Activated B cell treated with CpG ODN at 0.5 μM for 24 hours (primary cell): ENCODE measurements around the gene ARID4B. TPM values are rescaled to one million over a fixed set of nuclear protein-coding genes. Genes with fewer than 3 reads are reported as not detected.
"Not testable (repeated sequence)": the region's sequence is repeated elsewhere in the genome, so short reads cannot be mapped to it uniquely, and the experiment has no call there.

ENCODE experiments used
- ATAC-seq: fragments of 200-7000 bp; cut with Tn5 transposase; one replicate; pipeline ENCODE4 v1.10.0; 2021; ENCODE audit warnings: low read depth, mild to moderate bottlenecking, moderate library complexity
- CTCF ChIA-PET: fragments of 350-600 bp; sonication (Branson Sonifier 250); formaldehyde crosslinking; loops from one replicate; lab custom pipeline; 2021; ENCODE audit warnings: antibody characterized with exemption; lab: Charles Lee
- POLR2A ChIA-PET: fragments of 350-600 bp; sonication (Branson Sonifier 250); formaldehyde crosslinking; loops from one replicate; lab custom pipeline; 2021; ENCODE audit warnings: antibody characterized with exemption; lab: Charles Lee
- DNase-seq: peaks from one replicate; pipeline ENCODE4 v3.0.0; 2022
- H3K27ac Mint-ChIP-seq: one replicate; pipeline ENCODE4 v1.8.0; 2020; ENCODE audit warnings: mixed read lengths
- H3K27me3 Mint-ChIP-seq: one replicate; pipeline ENCODE4 v1.8.0; 2021; ENCODE audit warnings: mixed read lengths
- H3K36me3 Mint-ChIP-seq: one replicate; pipeline ENCODE4 v1.8.0; 2021; ENCODE audit warnings: low read depth, mixed read lengths
- H3K4me1 Mint-ChIP-seq: one replicate; pipeline ENCODE4 v1.8.0; 2021; ENCODE audit warnings: mixed read lengths
- H3K4me3 Mint-ChIP-seq: one replicate; pipeline ENCODE4 v1.8.0; 2020; ENCODE audit warnings: mild to moderate bottlenecking, mixed read lengths
- H3K9me3 Mint-ChIP-seq: one replicate; pipeline ENCODE4 v1.8.0; 2020; ENCODE audit warnings: mixed read lengths
- intact Hi-C: fragments of 100-400 bp; cut with micrococcal nuclease; formaldehyde crosslinking; loops from one replicate; pipeline ENCODE4 v1.15.1; 2024
- total RNA-seq: library from RNA; stranded (reverse); gene quantifications from 2 replicates; pipeline ENCODE4 v1.2.3, GENCODE V29; 2022
- TF ChIP-seq, protein P1 (sequence below): fragments of 200-600 bp; IDR thresholded peaks from one replicate; pipeline ENCODE4 v1.8.0; 2022; ENCODE audit warnings: antibody characterized with exemption, mild to moderate bottlenecking

The ARID4B gene
- total RNA-seq, 1 donor from 2014 or later: 78.5 TPM

- H3K36me3 Mint-ChIP-seq: peaks cover 46% of the 10 kb centered on the region
- ChIA-PET CTCF (interaction anchor here (0.6 kb wide), 1 partner anchor 57 kb away, joined by 3 read pairs; no protein-coding TSS in a partner anchor), POLR2A (no interaction called here)
- ATAC-seq (no peak), DNase-seq (no peak)
- peaks cover 66% of the 10 kb centered on the region for H3K4me1 Mint-ChIP-seq
- no peak overlapping the region for H3K4me3 Mint-ChIP-seq
- no peaks in the 10 kb centered on the region for H3K27me3 Mint-ChIP-seq
- TF ChIP-seq, protein P1, sequence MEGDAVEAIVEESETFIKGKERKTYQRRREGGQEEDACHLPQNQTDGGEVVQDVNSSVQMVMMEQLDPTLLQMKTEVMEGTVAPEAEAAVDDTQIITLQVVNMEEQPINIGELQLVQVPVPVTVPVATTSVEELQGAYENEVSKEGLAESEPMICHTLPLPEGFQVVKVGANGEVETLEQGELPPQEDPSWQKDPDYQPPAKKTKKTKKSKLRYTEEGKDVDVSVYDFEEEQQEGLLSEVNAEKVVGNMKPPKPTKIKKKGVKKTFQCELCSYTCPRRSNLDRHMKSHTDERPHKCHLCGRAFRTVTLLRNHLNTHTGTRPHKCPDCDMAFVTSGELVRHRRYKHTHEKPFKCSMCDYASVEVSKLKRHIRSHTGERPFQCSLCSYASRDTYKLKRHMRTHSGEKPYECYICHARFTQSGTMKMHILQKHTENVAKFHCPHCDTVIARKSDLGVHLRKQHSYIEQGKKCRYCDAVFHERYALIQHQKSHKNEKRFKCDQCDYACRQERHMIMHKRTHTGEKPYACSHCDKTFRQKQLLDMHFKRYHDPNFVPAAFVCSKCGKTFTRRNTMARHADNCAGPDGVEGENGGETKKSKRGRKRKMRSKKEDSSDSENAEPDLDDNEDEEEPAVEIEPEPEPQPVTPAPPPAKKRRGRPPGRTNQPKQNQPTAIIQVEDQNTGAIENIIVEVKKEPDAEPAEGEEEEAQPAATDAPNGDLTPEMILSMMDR: no peak
- no peaks in the 10 kb centered on the region for H3K9me3 Mint-ChIP-seq
- intact Hi-C loops: no loop called here
- H3K27ac Mint-ChIP-seq: no peak overlapping the region
These were observed 12.2 kb downstream of the ARID4B start for GRCh38 chr1:235315735-235316134.

DNA sequence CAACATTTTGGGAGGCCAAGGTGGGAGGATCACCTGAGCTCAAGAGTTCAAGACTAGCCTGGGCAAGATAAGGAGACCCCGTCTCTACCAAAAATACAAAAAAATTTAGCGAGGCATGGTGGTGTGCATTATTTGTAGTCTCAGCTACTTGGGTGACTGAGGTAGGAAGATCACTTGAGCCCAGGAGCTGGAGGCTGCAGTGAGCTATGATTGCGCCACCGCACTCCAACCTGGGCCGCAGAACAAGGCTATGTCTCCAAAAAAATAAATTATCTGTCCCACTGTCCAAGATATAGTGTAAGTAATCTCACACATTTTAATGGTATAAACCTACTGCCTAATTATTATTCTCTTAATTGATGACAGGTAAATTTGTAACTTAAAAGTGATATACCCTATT, 12.8 kb downstream of the ARID4B start:
- Mint-ChIP-seq H3K27ac (no peak overlapping the region), H3K27me3 (no peaks in the 10 kb centered on the region), H3K9me3 (no peaks in the 10 kb centered on the region), H3K36me3 (peaks cover 45% of the 10 kb centered on the region), H3K4me3 (no peak overlapping the region), H3K4me1 (peaks cover 64% of the 10 kb centered on the region)
- TF ChIP-seq, protein P1: no peak
- ChIA-PET POLR2A (no interaction called here), CTCF (interaction anchor here (0.6 to 2.1 kb wide), 2 partner anchors 56 to 62 kb away, joined by 3 to 5 read pairs; no protein-coding TSS in a partner anchor)
- DNase-seq: no peak
- intact Hi-C loops: no loop called here
- no peak for ATAC-seq

- ATAC-seq: no peak
- no peak overlapping the region for H3K4me3 Mint-ChIP-seq
- no peaks in the 10 kb centered on the region for H3K9me3 Mint-ChIP-seq
- ChIA-PET CTCF (interaction anchor here (0.8 to 2.1 kb wide), 2 partner anchors 44 to 61 kb away, joined by 3 to 5 read pairs; no protein-coding TSS in a partner anchor), POLR2A (no interaction called here)
- H3K4me1 Mint-ChIP-seq: peaks cover 60% of the 10 kb centered on the region
- H3K27ac Mint-ChIP-seq: no peak overlapping the region
- no peaks in the 10 kb centered on the region for H3K27me3 Mint-ChIP-seq
- TF ChIP-seq, protein P1: no peak
- H3K36me3 Mint-ChIP-seq: peaks cover 42% of the 10 kb centered on the region
- DNase-seq: no peak
- intact Hi-C loops: no loop called here
These were observed 13.9 kb downstream of the ARID4B start for GRCh38 chr1:235313931-235314678.

DNA sequence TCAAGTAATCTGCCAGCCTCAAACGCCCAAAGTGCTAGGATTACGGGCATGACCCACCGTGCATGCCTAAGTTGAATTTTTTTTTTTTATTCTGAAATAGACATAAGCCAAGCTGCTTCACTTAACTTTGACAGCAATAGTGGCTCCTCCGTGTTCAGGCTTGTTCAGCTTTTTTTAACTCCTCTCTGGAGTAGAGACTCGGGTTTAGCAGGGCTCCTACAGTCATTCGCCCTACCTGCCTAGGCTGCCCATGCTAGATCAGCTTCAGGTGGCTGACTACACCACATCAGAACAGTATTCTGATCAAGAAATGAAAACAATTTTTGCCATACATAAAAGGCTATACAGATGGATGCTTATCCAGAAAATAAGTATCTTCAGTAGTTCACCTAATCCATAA, 14.7 kb downstream of the ARID4B start:
- H3K9me3 Mint-ChIP-seq: no peaks in the 10 kb centered on the region
- peak overlapping the region; percentile 3 for H3K4me3 Mint-ChIP-seq
- H3K36me3 Mint-ChIP-seq: peaks cover 34% of the 10 kb centered on the region
- ATAC-seq (no peak), DNase-seq (no peak)
- H3K4me1 Mint-ChIP-seq: peaks cover 53% of the 10 kb centered on the region
- ChIA-PET CTCF (interaction anchor here (2.1 kb wide), 1 partner anchor 60 kb away, joined by 5 read pairs; no protein-coding TSS in a partner anchor), POLR2A (no interaction called here)
- H3K27ac Mint-ChIP-seq: no peak overlapping the region
- H3K27me3 Mint-ChIP-seq: no peaks in the 10 kb centered on the region
- intact Hi-C loops: no loop called here
- TF ChIP-seq, protein P1: no peak

DNA sequence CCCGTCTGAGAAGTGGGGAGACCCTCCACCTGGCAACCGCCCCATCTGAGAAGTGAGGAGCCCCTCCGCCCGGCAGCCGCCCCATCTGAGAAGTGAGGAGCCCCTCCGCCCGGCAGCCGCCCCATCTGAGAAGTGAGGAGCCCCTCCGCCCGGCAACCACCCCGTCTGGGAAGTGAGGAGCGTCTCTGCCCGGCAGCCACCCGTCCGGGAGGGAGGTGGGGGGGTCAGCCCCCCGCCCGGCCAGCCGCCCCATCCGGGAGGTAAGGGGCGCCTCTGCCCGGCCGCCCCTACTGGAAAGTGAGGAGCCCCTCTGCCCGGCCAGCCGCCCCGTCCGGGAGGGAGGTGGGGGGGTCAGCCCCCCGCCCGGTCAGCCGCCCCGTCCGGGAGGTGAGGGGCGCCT, 18.8 kb downstream of the ARID4B start:
- intact Hi-C loops, DNase-seq, CTCF ChIA-PET, ATAC-seq, H3K9me3 Mint-ChIP-seq, H3K27me3 Mint-ChIP-seq, H3K27ac Mint-ChIP-seq, H3K4me3 Mint-ChIP-seq, POLR2A ChIA-PET: not testable (repeated sequence)
- peaks cover 61% of the 10 kb centered on the region for H3K4me1 Mint-ChIP-seq
- peaks cover 29% of the 10 kb centered on the region for H3K36me3 Mint-ChIP-seq
